ENCODE measurements around the gene GSS. TPM values are rescaled to one million over a fixed set of nuclear protein-coding genes. Genes with fewer than 3 reads are reported as not detected.
A peak's percentile ranks its signal among the peaks of the same experiment; 100 is the strongest.

Gene GSS
- total RNA-seq, 1 donor from 2014 or later, result 63.9 TPM

DNA sequence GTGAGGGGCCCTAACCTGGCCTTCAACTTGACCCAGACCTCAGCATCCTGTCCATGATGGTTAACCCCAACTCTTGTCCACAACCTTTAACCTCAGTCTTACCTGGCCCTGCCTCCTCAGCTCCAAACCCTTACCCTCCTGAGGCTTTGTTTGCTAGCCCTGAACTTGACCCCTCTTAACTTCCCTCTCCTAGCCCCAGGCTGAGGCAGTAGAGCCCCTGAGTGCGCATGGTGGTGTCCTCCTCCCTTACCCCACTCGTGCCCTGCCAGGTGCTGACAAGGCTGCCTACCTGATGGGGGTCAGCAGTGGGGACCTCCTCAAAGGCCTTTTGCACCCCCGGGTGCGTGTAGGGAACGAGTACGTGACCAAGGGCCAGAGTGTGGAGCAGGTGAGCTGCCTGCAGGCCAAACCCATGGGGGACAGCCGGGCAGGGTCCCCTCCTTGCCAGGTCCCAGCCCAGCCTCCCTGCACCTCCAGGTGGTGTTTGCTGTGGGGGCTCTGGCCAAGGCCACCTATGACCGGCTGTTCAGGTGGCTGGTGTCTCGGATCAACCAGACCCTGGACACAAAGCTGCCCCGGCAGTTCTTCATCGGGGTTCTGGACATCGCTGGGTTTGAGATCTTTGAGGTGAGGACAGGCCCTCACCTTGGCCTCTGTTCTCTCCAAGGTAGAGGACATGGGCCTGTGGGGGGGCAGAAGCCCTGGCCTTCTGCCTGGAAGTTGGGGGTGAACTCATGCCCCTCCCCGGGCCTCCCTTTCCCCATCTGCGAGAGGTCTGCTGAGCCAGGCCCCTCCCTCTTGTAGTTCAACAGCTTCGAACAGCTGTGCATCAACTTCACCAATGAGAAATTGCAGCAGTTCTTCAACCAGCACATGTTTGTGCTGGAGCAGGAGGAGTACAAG is 31.9 kb upstream of the GSS start:
- no peak overlapping the region for H3K4me2 ChIP-seq
- Mint-ChIP-seq H3K36me3 (no peaks in the 10 kb centered on the region), H3K9me3 (no peaks in the 10 kb centered on the region), H3K27ac (no peak overlapping the region), H3K4me1 (peaks cover 22% of the 10 kb centered on the region), H3K27me3 (ENCODE audit: insufficient read depth, low read depth) (peaks cover 11% of the 10 kb centered on the region), H3K4me3 (no peak overlapping the region)
- DNase-seq (ENCODE audit: low spot score), result no peak
- no peaks in the 10 kb centered on the region for H3K79me2 ChIP-seq (ENCODE audit: low read depth)
- no peaks in the 10 kb centered on the region for H3K9me3 ChIP-seq (ENCODE audit: low read depth)
- no peak overlapping the region for H3K27ac ChIP-seq
- no peak overlapping the region for H2AFZ ChIP-seq (replicated peaks)
- no peaks in the 10 kb centered on the region for H4K20me1 ChIP-seq (ENCODE audit: low read depth)
- H3K36me3 ChIP-seq, result no peaks in the 10 kb centered on the region
- no peak overlapping the region for H3K4me3 ChIP-seq
- H3F3A ChIP-seq (ENCODE audit: low read depth), result peaks cover 8% of the 10 kb centered on the region
- TF ChIP-seq EZH2phosphoT487 (IDR thresholded peaks at IDR 0.05) (no peak), EZH2 (IDR thresholded peaks at IDR 0.05) (no peak), CTCF (IDR thresholded peaks at IDR 0.05) (no peak)
- peaks cover 18% of the 10 kb centered on the region for H3K27me3 ChIP-seq
- peaks cover 20% of the 10 kb centered on the region for H3K4me1 ChIP-seq
- H3K9ac ChIP-seq, result no peak overlapping the region

DNA sequence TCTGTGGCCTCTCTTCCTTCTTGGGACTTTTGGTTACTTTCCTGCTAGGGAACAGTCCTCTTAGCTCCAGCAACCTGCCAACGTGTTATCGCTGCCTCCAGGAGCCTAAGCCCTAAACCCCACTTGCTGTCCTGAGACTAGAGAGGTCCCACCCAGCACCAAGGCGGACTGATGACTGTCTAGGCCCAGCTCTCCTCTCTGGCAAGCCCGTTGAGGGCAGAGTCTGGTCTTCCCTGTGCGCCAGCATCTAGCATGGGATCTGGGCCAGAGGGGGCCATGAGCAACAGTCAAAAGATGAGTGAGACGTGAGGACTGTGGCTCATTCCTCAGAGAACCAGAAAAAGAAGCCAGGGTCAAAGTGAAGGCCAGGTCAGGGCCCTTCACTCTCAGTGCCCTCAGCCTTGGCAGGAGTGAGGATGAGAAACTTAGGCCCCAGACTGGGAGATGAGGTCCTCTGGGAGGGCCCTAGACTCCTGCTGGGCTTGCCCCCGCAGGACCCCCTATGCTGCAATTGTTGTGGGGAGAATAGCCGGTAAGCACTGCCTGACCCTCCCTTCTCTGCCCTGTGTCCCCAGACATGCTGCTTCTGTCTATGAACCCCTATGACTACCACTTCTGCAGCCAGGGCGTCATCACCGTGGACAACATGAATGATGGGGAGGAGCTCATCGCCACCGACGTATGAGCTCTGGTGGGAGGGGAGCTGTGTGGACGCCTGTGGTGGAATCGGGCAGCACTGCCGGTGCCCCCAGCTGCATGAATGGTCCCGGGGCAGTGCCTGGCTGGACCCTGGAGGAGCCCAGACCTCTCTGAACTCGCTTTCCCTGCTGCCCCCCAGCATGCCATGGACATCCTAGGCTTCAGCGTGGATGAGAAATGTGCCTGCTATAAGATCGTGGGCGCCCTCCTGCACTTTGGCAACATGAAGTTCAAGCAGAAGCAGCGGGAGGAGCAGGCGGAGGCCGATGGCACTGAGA is 31.0 kb upstream of the GSS start:
- H3K4me1 ChIP-seq, result peaks cover 20% of the 10 kb centered on the region
- H3K9ac ChIP-seq, result no peak overlapping the region
- H3K27me3 ChIP-seq, result peaks cover 19% of the 10 kb centered on the region
- no peak overlapping the region for H3K27ac ChIP-seq
- H3K4me3 ChIP-seq, result no peak overlapping the region
- Mint-ChIP-seq H3K27ac (no peak overlapping the region), H3K9me3 (no peaks in the 10 kb centered on the region), H3K27me3 (ENCODE audit: insufficient read depth, low read depth) (peaks cover 15% of the 10 kb centered on the region), H3K4me3 (no peak overlapping the region), H3K36me3 (no peaks in the 10 kb centered on the region), H3K4me1 (peaks cover 23% of the 10 kb centered on the region)
- no peaks in the 10 kb centered on the region for H4K20me1 ChIP-seq (ENCODE audit: low read depth)
- peaks cover 8% of the 10 kb centered on the region for H3F3A ChIP-seq (ENCODE audit: low read depth)
- no peaks in the 10 kb centered on the region for H3K9me3 ChIP-seq (ENCODE audit: low read depth)
- no peak overlapping the region for H2AFZ ChIP-seq (replicated peaks)
- H3K36me3 ChIP-seq, result no peaks in the 10 kb centered on the region
- H3K4me2 ChIP-seq, result no peak overlapping the region
- no peaks in the 10 kb centered on the region for H3K79me2 ChIP-seq (ENCODE audit: low read depth)
- DNase-seq (ENCODE audit: low spot score), result no peak
- TF ChIP-seq EZH2phosphoT487 (IDR thresholded peaks at IDR 0.05) (no peak), EZH2 (IDR thresholded peaks at IDR 0.05) (no peak), CTCF (IDR thresholded peaks at IDR 0.05) (no peak)

- H3K36me3 ChIP-seq, result no peaks in the 10 kb centered on the region
- no peaks in the 10 kb centered on the region for H4K20me1 ChIP-seq (ENCODE audit: low read depth)
- H3K27me3 Mint-ChIP-seq (ENCODE audit: insufficient read depth, low read depth), result peaks cover 15% of the 10 kb centered on the region
- no peaks in the 10 kb centered on the region for H3K9me3 Mint-ChIP-seq
- no peak overlapping the region for H3K27ac ChIP-seq
- peaks cover 26% of the 10 kb centered on the region for H3K4me1 ChIP-seq
- H2AFZ ChIP-seq (replicated peaks), result no peak overlapping the region
- H3K36me3 Mint-ChIP-seq, result no peaks in the 10 kb centered on the region
- H3K4me3 ChIP-seq, result no peak overlapping the region
- TF ChIP-seq EZH2 (IDR thresholded peaks at IDR 0.05), result no peak
- TF ChIP-seq CTCF (IDR thresholded peaks at IDR 0.05), result no peak
- no peak for TF ChIP-seq EZH2phosphoT487 (IDR thresholded peaks at IDR 0.05)
- no peaks in the 10 kb centered on the region for H3K79me2 ChIP-seq (ENCODE audit: low read depth)
- H3K9ac ChIP-seq, result no peak overlapping the region
- peak overlapping the region; percentile 1 for H3K4me3 Mint-ChIP-seq
- H3K9me3 ChIP-seq (ENCODE audit: low read depth), result no peaks in the 10 kb centered on the region
- H3K4me1 Mint-ChIP-seq, result peaks cover 28% of the 10 kb centered on the region
- peaks cover 19% of the 10 kb centered on the region for H3K27me3 ChIP-seq
- H3K4me2 ChIP-seq, result no peak overlapping the region
- H3F3A ChIP-seq (ENCODE audit: low read depth), result peaks cover 8% of the 10 kb centered on the region
- peak overlapping the region; percentile 94 for H3K27ac Mint-ChIP-seq
- no peak for DNase-seq (ENCODE audit: low spot score)
These were observed 30.1 kb upstream of the GSS start for GRCh38 chr20:34985461-34986310.

Data from neural progenitor cell (in vitro differentiated cells).